Hematopoietic multipotent progenitor cell treated with erythropoietin and hydrocortisone succinate and interleukin-3 and kit ligand, for 8 days (in vitro differentiated cells): ENCODE results near the gene HSPA14.
A peak's percentile ranks its signal among the peaks of the same experiment; 100 is the strongest.
"Not testable (repeated sequence)": the region's sequence is repeated elsewhere in the genome, so short reads cannot be mapped to it uniquely, and the experiment has no call there.

ENCODE experiments used
- DNase-seq: peaks from one replicate; pipeline ENCODE4 v3.0.0-alpha.2; 2015

HSPA14 gene

GRCh38 chr10:14891151-14891550 lies 53.0 kb downstream of the HSPA14 start:
- DNase-seq = no peak

GRCh38 chr10:14904316-14904732 lies 66.2 kb downstream of the HSPA14 start:
- peak; percentile 63 for DNase-seq

GRCh38 chr10:14904864-14905263 lies 66.8 kb downstream of the HSPA14 start:
- no peak for DNase-seq

GRCh38 chr10:14905890-14906289 lies 67.8 kb downstream of the HSPA14 start:
- no peak for DNase-seq

GRCh38 chr10:14906765-14907164 lies 68.7 kb downstream of the HSPA14 start:
- no peak for DNase-seq

GRCh38 chr10:14907591-14907990 lies 69.5 kb downstream of the HSPA14 start:
- DNase-seq = not testable (repeated sequence)

GRCh38 chr10:14909101-14909500 lies 71.0 kb downstream of the HSPA14 start:
- DNase-seq = no peak

- no peak for DNase-seq
Observed at GRCh38 chr10:14910953-14911352, 72.8 kb downstream of the HSPA14 start.

GRCh38 chr10:14911801-14912200 lies 73.7 kb downstream of the HSPA14 start:
- no peak for DNase-seq

- no peak for DNase-seq
Observed at GRCh38 chr10:14916600-14916999, 78.5 kb downstream of the HSPA14 start.

GRCh38 chr10:14917827-14918226 lies 79.7 kb downstream of the HSPA14 start:
- no peak for DNase-seq

- no peak for DNase-seq
Observed at GRCh38 chr10:14918964-14919363, 80.9 kb downstream of the HSPA14 start.
